ENCODE measurements around the gene AARS2.

AARS2 gene

GRCh38 chr6:44273617-44274016 is 39.5 kb downstream of the AARS2 start:
- DNase-seq: no peak

GRCh38 chr6:44272999-44273566 is 40.1 kb downstream of the AARS2 start:
- no peak for DNase-seq

GRCh38 chr6:44272529-44272928 is 40.6 kb downstream of the AARS2 start:
- DNase-seq: no peak

- DNase-seq: no peak
These were observed 41.2 kb downstream of the AARS2 start for GRCh38 chr6:44271914-44272313.

GRCh38 chr6:44271406-44271723 is 41.8 kb downstream of the AARS2 start:
- no peak for DNase-seq

GRCh38 chr6:44270526-44271405 is 42.4 kb downstream of the AARS2 start:
- no peak for DNase-seq

GRCh38 chr6:44269921-44270525 is 43.1 kb downstream of the AARS2 start, which contains the start of gene TMEM151B:
Gene TMEM151B, plus strand, starts transcription at chr6:44270450. Its CDS starts 293 bp downstream, at chr6:44270743.
- no peak for DNase-seq

- no peak for DNase-seq
These were observed 43.8 kb downstream of the AARS2 start for GRCh38 chr6:44269178-44269920.

- DNase-seq: peak; percentile 82
These were observed 45.0 kb downstream of the AARS2 start for GRCh38 chr6:44268095-44268628.

GRCh38 chr6:44267252-44267651 is 45.9 kb downstream of the AARS2 start:
- no peak for DNase-seq

- DNase-seq: no peak
These were observed 46.8 kb downstream of the AARS2 start for GRCh38 chr6:44266347-44266746.

- no peak for DNase-seq
These were observed 47.4 kb downstream of the AARS2 start for GRCh38 chr6:44265722-44266233.

- DNase-seq: peak; percentile 96
These were observed 48.0 kb downstream of the AARS2 start, which contains the start of gene NFKBIE for GRCh38 chr6:44265007-44265721. Gene NFKBIE, minus strand, starts transcription at chr6:44265551. Its CDS starts 205 bp downstream, at chr6:44265346.

- DNase-seq: no peak
These were observed 48.8 kb downstream of the AARS2 start for GRCh38 chr6:44264154-44265006.

GRCh38 chr6:44263354-44264100 is 49.6 kb downstream of the AARS2 start:
- peak; percentile 66 for DNase-seq

- peak; percentile 47 for DNase-seq
These were observed 50.4 kb downstream of the AARS2 start for GRCh38 chr6:44262467-44263353.

GRCh38 chr6:44261581-44261980 is 51.6 kb downstream of the AARS2 start:
- peak; percentile 40 for DNase-seq

GRCh38 chr6:44260451-44261297 is 52.5 kb downstream of the AARS2 start:
- no peak for DNase-seq

All from islet precursor cell (in vitro differentiated cells).